Thyroid gland (tissue), 4 donors: ENCODE measurements around the gene MED27.

Experiments used
- POLR2A ChIP-seq, 2 donors: fragments of 450-650 bp; IDR thresholded peaks; one replicate each; pipeline ENCODE4 v1.6.1; 2017; ENCODE audit warnings: antibody characterized with exemption in 2 of 2, mild to moderate bottlenecking in 2 of 2, moderate library complexity in 1 of 2
- TF ChIP-seq, protein P1 (sequence below), 6 experiments: fragments of 200-600 bp in 3 of 6; fragments of 450-650 bp in 3 of 6; sonication (generic) in 3 of 6; IDR thresholded peaks; one replicate each; pipeline ENCODE4 v1.5.1; 2016 to 2019; ENCODE audit warnings: antibody characterized with exemption in 6 of 6, mild to moderate bottlenecking in 2 of 6, inconsistent platforms in 1 of 6, moderate library complexity in 1 of 6

DNA sequence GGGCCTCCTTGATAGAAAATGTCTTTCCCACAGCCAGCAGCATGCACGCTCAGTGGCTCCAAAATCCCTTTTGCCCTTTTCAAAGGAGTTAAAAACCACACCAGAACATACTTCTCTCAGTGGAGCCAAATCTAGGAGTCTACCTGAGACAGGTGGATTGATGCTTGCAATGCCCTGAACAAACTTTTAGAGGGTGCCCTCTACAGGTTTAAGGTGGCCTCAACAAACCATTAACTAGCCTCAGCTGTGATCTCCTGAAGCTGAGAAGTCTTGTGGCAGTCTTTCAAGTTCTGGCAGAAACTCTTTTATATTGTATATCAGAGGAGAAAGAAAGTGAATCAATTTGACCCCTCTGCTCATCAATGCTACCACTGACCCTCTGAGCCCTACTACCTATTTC lies 125.4 kb downstream of the MED27 start:
- TF ChIP-seq, protein P1, sequence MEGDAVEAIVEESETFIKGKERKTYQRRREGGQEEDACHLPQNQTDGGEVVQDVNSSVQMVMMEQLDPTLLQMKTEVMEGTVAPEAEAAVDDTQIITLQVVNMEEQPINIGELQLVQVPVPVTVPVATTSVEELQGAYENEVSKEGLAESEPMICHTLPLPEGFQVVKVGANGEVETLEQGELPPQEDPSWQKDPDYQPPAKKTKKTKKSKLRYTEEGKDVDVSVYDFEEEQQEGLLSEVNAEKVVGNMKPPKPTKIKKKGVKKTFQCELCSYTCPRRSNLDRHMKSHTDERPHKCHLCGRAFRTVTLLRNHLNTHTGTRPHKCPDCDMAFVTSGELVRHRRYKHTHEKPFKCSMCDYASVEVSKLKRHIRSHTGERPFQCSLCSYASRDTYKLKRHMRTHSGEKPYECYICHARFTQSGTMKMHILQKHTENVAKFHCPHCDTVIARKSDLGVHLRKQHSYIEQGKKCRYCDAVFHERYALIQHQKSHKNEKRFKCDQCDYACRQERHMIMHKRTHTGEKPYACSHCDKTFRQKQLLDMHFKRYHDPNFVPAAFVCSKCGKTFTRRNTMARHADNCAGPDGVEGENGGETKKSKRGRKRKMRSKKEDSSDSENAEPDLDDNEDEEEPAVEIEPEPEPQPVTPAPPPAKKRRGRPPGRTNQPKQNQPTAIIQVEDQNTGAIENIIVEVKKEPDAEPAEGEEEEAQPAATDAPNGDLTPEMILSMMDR (IDR thresholded peaks at IDR 0.05): peak in 3 of 6 experiments; percentile 7 to 24 (median 18)
- no peak for TF ChIP-seq POLR2A (IDR thresholded peaks at IDR 0.05)
